Measurements from ENCODE around the gene FAAH2. TPM values are rescaled to one million over a fixed set of nuclear protein-coding genes. Genes with fewer than 3 reads are reported as not detected.

Gene FAAH2, protein sequence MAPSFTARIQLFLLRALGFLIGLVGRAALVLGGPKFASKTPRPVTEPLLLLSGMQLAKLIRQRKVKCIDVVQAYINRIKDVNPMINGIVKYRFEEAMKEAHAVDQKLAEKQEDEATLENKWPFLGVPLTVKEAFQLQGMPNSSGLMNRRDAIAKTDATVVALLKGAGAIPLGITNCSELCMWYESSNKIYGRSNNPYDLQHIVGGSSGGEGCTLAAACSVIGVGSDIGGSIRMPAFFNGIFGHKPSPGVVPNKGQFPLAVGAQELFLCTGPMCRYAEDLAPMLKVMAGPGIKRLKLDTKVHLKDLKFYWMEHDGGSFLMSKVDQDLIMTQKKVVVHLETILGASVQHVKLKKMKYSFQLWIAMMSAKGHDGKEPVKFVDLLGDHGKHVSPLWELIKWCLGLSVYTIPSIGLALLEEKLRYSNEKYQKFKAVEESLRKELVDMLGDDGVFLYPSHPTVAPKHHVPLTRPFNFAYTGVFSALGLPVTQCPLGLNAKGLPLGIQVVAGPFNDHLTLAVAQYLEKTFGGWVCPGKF
- 1 to 10 TPM in 1 of 2 donors, under 1 TPM in 1; 0.52 to 1.7 TPM for total RNA-seq
- not detected for polyA plus RNA-seq
- long read RNA-seq, donor 1, partial matches to known transcripts, result 2 of 4 reads
- long read RNA-seq, donor 1, other reads (novel, unspliced or antisense), result 2 of 4 reads
- long read RNA-seq, donor 2, partial matches to known transcripts, result 0 of 2 reads
- long read RNA-seq, donor 2, other reads (novel, unspliced or antisense), result 2 of 2 reads

DNA sequence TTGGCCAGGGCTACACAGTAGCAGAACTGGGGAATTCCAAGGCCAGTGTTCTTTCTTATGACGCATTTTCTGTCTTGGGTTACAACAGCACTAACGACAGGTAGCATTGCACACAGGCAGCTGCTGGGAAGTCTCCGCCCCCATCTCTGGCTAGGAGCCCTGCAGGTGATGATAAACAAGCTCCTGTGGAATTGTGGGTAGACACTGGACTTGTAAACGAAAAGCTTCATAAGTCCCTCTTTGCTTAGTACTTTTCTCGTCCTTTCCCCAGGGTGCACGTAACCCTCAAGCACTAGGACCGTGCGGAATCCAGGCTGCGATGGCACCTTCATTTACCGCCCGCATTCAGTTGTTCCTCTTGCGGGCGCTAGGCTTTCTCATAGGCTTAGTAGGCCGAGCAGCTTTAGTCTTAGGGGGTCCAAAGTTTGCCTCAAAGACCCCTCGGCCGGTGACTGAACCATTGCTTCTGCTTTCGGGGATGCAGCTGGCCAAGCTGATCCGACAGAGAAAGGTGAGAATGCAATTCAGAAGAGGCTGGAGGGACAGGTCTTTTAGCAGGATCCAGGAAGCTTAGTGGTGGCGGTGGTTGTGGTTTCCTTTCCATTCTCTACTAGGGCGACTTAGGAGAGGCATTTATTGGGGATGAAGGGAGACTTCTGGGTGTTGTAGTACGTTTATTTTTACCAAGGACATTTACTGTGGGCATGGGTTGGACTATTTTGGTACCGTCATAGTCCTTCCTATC is at the start of gene FAAH2:
Gene FAAH2, plus strand, starts transcription at position 200 of the 745 bp plus-strand sequence. Its CDS starts 120 bp downstream, at position 320.
- Histone ChIP-seq H3K4me1 (ENCODE audit: control insufficient read depth in 1 of 2, insufficient read depth in 2 of 2, low read length in 2 of 2) (no peaks in the 10 kb centered on the region), H3K27ac (ENCODE audit: low read depth in 1 of 2, low read length in 2 of 2) (no peak within 1 kb of the TSS), H3K4me3 (ENCODE audit: low read length in 2 of 2) (no peak within 1 kb of the TSS), H3K9me3 (ENCODE audit: control insufficient read depth, low read length) (peaks cover 7% of the 10 kb centered on the region), H3K36me3 (ENCODE audit: control insufficient read depth in 1 of 2, insufficient read depth in 2 of 2, low read length in 1 of 2) (no peaks in the 10 kb centered on the region), H3K27me3 (ENCODE audit: control insufficient read depth in 1 of 2, insufficient read depth in 2 of 2, low read length in 1 of 2) (no peaks in the 10 kb centered on the region)
- WGBS, 2 donors, result 10 to 23% methylated on average over 22 of the region's 22 CpGs
- ATAC-seq (ENCODE audit: low FRiP score) (no peak), DNase-seq (no peak)
- intact Hi-C loops (cut with DNase I), result no loop called here

DNA sequence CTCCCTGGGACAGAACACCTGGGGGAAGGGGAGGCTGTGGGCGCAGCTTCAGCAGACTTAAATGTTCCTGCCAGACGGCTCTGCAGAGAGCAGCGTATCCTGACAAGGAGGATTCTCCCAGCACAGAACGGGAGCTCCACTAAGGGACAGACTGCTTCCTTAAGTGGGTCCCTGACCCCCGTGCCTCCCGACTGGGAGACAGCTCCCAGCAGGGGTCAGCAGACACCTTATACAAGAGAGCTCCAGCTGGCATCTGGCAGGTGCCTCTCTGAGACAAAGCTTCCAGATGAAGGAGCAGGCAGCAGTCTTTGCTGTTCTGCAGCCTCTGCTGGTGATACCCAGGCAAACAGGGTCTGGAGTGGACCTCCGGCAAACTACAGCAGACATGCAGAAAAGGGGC is 44.5 kb upstream of the FAAH2 start:
- H3K9me3 ChIP-seq (ENCODE audit: control insufficient read depth, low read length), result peaks cover 8% of the 10 kb centered on the region
- H3K4me3 ChIP-seq (ENCODE audit: low read length in 2 of 2), result no peak overlapping the region
- H3K36me3 ChIP-seq (ENCODE audit: control insufficient read depth in 1 of 2, insufficient read depth in 2 of 2, low read length in 1 of 2), result peaks cover 0 to 4% of the 10 kb centered on the region in 2 donors
- no peaks in the 10 kb centered on the region for H3K27me3 ChIP-seq (ENCODE audit: control insufficient read depth in 1 of 2, insufficient read depth in 2 of 2, low read length in 1 of 2)
- no peak overlapping the region for H3K27ac ChIP-seq (ENCODE audit: low read depth in 1 of 2, low read length in 2 of 2)
- H3K4me1 ChIP-seq (ENCODE audit: control insufficient read depth in 1 of 2, insufficient read depth in 2 of 2, low read length in 2 of 2), result no peaks in the 10 kb centered on the region
- DNase-seq (no peak), ATAC-seq (ENCODE audit: low FRiP score) (no peak)
- intact Hi-C loops (cut with DNase I), result no loop called here
- 75 to 83% methylated on average over 7 of the region's 7 CpGs for WGBS, 2 donors

DNA sequence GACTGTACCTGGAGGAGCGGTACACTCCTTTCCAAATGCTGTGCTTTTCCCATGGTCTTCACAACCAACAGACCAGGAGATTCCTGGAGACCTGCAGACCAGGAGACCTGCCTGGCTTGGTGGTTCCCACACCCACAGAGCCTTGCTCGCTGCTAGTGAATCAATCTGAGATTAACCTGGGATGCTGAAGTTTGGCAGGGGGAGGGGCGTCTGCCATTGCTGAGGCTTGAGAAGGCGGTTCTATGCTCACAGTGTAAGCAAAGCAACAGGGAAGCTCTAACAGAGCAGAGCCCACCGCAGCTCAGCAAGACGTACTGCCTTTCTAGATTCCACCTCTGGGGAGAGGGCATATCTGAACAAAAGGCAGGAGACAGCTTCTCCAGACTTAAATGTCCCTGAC is 34.5 kb upstream of the FAAH2 start:
- intact Hi-C loops (cut with DNase I), result no loop called here
- H3K4me3 ChIP-seq (ENCODE audit: low read length in 2 of 2), result no peak overlapping the region
- DNase-seq (no peak), ATAC-seq (ENCODE audit: low FRiP score) (no peak)
- no peaks in the 10 kb centered on the region for H3K36me3 ChIP-seq (ENCODE audit: control insufficient read depth in 1 of 2, insufficient read depth in 2 of 2, low read length in 1 of 2)
- peaks cover 6% of the 10 kb centered on the region for H3K9me3 ChIP-seq (ENCODE audit: control insufficient read depth, low read length)
- no peaks in the 10 kb centered on the region for H3K27me3 ChIP-seq (ENCODE audit: control insufficient read depth in 1 of 2, insufficient read depth in 2 of 2, low read length in 1 of 2)
- 75 to 97% methylated on average over 6 of the region's 6 CpGs for WGBS, 2 donors
- no peaks in the 10 kb centered on the region for H3K4me1 ChIP-seq (ENCODE audit: control insufficient read depth in 1 of 2, insufficient read depth in 2 of 2, low read length in 2 of 2)
- H3K27ac ChIP-seq (ENCODE audit: low read depth in 1 of 2, low read length in 2 of 2), result no peak overlapping the region

DNA sequence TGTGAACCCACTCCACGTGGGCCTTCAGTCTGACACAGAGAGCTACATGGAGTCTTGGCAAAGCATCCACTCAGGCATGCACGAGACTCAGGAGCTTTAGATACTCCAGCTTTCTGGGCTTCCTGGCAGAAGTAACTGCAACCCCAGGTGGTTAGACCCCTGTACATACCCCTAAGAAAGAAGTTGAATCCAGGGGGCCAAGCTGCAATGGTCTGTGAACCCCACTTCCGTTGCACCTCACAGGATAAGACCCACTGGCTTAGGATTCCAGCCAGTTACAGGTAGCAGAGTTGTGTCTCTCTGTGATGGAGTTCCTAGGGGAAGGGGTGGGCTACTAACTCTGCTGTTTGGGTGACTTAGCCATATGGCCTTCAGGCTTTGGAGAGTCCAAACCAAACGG is 21.4 kb upstream of the FAAH2 start:
- H3K27me3 ChIP-seq (ENCODE audit: control insufficient read depth in 1 of 2, insufficient read depth in 2 of 2, low read length in 1 of 2), result no peaks in the 10 kb centered on the region
- 59 to 85% methylated on average over 4 of the region's 4 CpGs for WGBS, 2 donors
- no peak overlapping the region for H3K27ac ChIP-seq (ENCODE audit: low read depth in 1 of 2, low read length in 2 of 2)
- no peaks in the 10 kb centered on the region for H3K36me3 ChIP-seq (ENCODE audit: control insufficient read depth in 1 of 2, insufficient read depth in 2 of 2, low read length in 1 of 2)
- intact Hi-C loops (cut with DNase I), result no loop called here
- DNase-seq (no peak), ATAC-seq (ENCODE audit: low FRiP score) (no peak)
- no peaks in the 10 kb centered on the region for H3K4me1 ChIP-seq (ENCODE audit: control insufficient read depth in 1 of 2, insufficient read depth in 2 of 2, low read length in 2 of 2)
- peaks cover 2% of the 10 kb centered on the region for H3K9me3 ChIP-seq (ENCODE audit: control insufficient read depth, low read length)
- H3K4me3 ChIP-seq (ENCODE audit: low read length in 2 of 2), result no peak overlapping the region

DNA sequence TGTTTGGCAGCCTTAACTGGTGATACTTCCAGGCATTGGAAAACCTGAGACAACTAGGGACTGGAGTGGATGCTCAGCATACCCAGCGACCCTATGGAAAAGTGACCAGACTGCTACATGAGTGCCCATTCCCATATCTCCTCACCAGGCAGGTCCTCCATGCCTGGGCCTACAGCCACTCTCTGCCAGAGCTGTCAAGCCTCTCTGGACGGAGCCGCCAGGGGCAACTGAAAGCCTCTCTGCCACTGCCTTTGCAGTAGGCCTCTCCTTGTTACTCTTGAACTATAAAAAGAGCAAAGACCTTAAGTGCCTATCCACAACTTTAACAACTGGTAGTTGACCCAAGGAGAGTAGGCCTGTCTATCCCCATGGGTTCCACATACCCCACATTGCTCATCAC is 20.2 kb upstream of the FAAH2 start:
- no peak for ATAC-seq (ENCODE audit: low FRiP score)
- no peak overlapping the region for H3K4me3 ChIP-seq (ENCODE audit: low read length in 2 of 2)
- peaks cover 2% of the 10 kb centered on the region for H3K9me3 ChIP-seq (ENCODE audit: control insufficient read depth, low read length)
- intact Hi-C loops (cut with DNase I), result no loop called here
- WGBS, 2 donors, result 65 to 95% methylated on average over 3 of the region's 3 CpGs
- no peaks in the 10 kb centered on the region for H3K27me3 ChIP-seq (ENCODE audit: control insufficient read depth in 1 of 2, insufficient read depth in 2 of 2, low read length in 1 of 2)
- no peak for DNase-seq
- H3K4me1 ChIP-seq (ENCODE audit: control insufficient read depth in 1 of 2, insufficient read depth in 2 of 2, low read length in 2 of 2), result no peaks in the 10 kb centered on the region
- H3K36me3 ChIP-seq (ENCODE audit: control insufficient read depth in 1 of 2, insufficient read depth in 2 of 2, low read length in 1 of 2), result no peaks in the 10 kb centered on the region
- no peak overlapping the region for H3K27ac ChIP-seq (ENCODE audit: low read depth in 1 of 2, low read length in 2 of 2)

DNA sequence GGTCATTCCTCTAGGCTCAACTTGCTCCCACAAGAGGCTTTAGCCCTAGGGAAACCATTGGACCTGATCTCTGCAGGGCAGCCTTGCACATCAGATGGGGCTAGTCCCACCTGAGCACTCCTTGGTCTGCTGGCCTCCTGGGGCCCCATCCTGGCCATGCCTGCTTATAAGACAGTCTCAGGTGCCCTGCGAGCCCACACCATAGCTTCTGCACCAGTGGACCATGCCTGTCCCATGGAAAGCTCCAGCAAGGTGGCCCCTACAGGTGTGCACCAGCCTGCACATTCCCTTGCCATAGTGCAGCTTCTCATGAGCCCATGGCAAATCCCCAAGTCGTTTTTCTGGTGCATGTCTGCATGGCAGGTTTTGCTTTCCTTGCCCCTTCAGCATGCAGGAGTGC is 19.6 kb upstream of the FAAH2 start:
- ATAC-seq (ENCODE audit: low FRiP score) (no peak), DNase-seq (no peak)
- Histone ChIP-seq H3K9me3 (ENCODE audit: control insufficient read depth, low read length) (peaks cover 2% of the 10 kb centered on the region), H3K27me3 (ENCODE audit: control insufficient read depth in 1 of 2, insufficient read depth in 2 of 2, low read length in 1 of 2) (no peaks in the 10 kb centered on the region), H3K36me3 (ENCODE audit: control insufficient read depth in 1 of 2, insufficient read depth in 2 of 2, low read length in 1 of 2) (no peaks in the 10 kb centered on the region), H3K27ac (ENCODE audit: low read depth in 1 of 2, low read length in 2 of 2) (no peak overlapping the region), H3K4me1 (ENCODE audit: control insufficient read depth in 1 of 2, insufficient read depth in 2 of 2, low read length in 2 of 2) (no peaks in the 10 kb centered on the region), H3K4me3 (ENCODE audit: low read length in 2 of 2) (no peak overlapping the region)
- intact Hi-C loops (cut with DNase I), result no loop called here
- 54 to 75% methylated on average over 2 of the region's 2 CpGs for WGBS, 2 donors

DNA sequence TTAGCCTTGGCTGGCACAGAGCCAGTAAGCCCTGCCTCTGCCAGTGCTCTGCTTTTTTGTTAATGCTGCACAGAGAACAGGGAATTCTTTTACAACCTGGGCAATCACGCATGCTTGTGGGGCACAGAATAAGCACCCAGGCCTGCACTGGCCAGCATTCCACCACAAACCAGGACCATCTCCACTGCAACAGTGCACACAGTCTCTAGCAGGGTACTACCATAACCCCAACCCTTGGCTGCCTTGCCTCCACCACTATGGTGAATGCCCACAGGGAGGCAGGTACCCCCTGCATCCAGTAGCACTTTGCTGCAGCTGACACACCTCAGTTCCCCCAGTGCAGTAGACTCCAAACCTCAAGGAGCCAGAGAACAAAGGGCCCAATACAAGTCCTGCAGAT is 19.2 kb upstream of the FAAH2 start:
- intact Hi-C loops (cut with DNase I), result no loop called here
- no peaks in the 10 kb centered on the region for H3K4me1 ChIP-seq (ENCODE audit: control insufficient read depth in 1 of 2, insufficient read depth in 2 of 2, low read length in 2 of 2)
- DNase-seq (no peak), ATAC-seq (ENCODE audit: low FRiP score) (no peak)
- no peak overlapping the region for H3K27ac ChIP-seq (ENCODE audit: low read depth in 1 of 2, low read length in 2 of 2)
- no peaks in the 10 kb centered on the region for H3K27me3 ChIP-seq (ENCODE audit: control insufficient read depth in 1 of 2, insufficient read depth in 2 of 2, low read length in 1 of 2)
- peaks cover 2% of the 10 kb centered on the region for H3K9me3 ChIP-seq (ENCODE audit: control insufficient read depth, low read length)
- H3K4me3 ChIP-seq (ENCODE audit: low read length in 2 of 2), result no peak overlapping the region
- WGBS, 2 donors, result 90 to 96% methylated on average over 1 of the region's 1 CpG
- no peaks in the 10 kb centered on the region for H3K36me3 ChIP-seq (ENCODE audit: control insufficient read depth in 1 of 2, insufficient read depth in 2 of 2, low read length in 1 of 2)

DNA sequence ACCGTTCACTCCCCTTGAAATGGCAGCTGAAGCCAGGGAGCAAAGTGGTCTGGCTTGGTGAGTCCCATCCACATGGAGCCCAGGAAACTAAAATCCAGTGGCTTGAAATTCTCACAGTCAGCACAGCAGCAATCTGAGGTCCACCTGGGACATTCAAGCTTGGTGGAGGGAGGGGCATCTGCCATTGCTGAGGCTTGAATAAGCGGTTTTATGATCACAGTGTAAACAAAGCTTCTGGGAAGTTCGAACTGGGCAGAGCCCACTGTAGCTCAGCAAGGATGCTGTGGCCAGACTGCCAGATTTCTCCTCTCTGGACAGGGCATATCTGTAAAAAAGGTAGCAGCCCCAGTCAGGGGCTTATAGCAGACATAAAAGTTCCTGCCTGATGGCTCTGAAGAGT is 15.5 kb upstream of the FAAH2 start:
- no peaks in the 10 kb centered on the region for H3K27me3 ChIP-seq (ENCODE audit: control insufficient read depth in 1 of 2, insufficient read depth in 2 of 2, low read length in 1 of 2)
- 68 to 91% methylated on average over 3 of the region's 3 CpGs for WGBS, 2 donors
- no peaks in the 10 kb centered on the region for H3K4me1 ChIP-seq (ENCODE audit: control insufficient read depth in 1 of 2, insufficient read depth in 2 of 2, low read length in 2 of 2)
- ATAC-seq (ENCODE audit: low FRiP score) (no peak), DNase-seq (no peak)
- peaks cover 1% of the 10 kb centered on the region for H3K9me3 ChIP-seq (ENCODE audit: control insufficient read depth, low read length)
- no peak overlapping the region for H3K27ac ChIP-seq (ENCODE audit: low read depth in 1 of 2, low read length in 2 of 2)
- no peaks in the 10 kb centered on the region for H3K36me3 ChIP-seq (ENCODE audit: control insufficient read depth in 1 of 2, insufficient read depth in 2 of 2, low read length in 1 of 2)
- intact Hi-C loops (cut with DNase I), result no loop called here
- no peak overlapping the region for H3K4me3 ChIP-seq (ENCODE audit: low read length in 2 of 2)
